Tibial nerve (tissue), 4 donors: ENCODE results near the gene BICRA. TPM values are rescaled to one million over a fixed set of nuclear protein-coding genes. Genes with fewer than 3 reads are reported as not detected.

ENCODE experiments used
- DNase-seq, 2 donors: peaks; one replicate each; pipeline ENCODE4 v3.0.0-alpha.2; 2019; ENCODE audit warnings: low spot score in 2 of 2
- H3K27ac ChIP-seq, 4 donors: fragments of 200-600 bp; sonication (generic) in 3 of 4; one replicate each; pipeline ENCODE4 v1.5.1; 2017 to 2019; ENCODE audit warnings: mild to moderate bottlenecking in 1 of 4
- H3K27me3 ChIP-seq, 2 donors: fragments of 200-600 bp; sonication (generic) in 1 of 2; one replicate each; pipeline versions ENCODE4 v1.5.1 to v1.6.0; 2017 to 2019
- H3K36me3 ChIP-seq, 3 donors: fragments of 200-600 bp; sonication (generic); one replicate each; pipeline ENCODE4 v1.5.1; 2018 to 2019
- H3K4me1 ChIP-seq, 4 donors: fragments of 200-600 bp; sonication (generic) in 3 of 4; one replicate each; pipeline ENCODE4 v1.5.1; 2017 to 2019
- H3K4me3 ChIP-seq, 4 donors: fragments of 200-600 bp; sonication (generic) in 3 of 4; one replicate each; pipeline ENCODE4 v1.5.1; 2017 to 2019; ENCODE audit warnings: mild to moderate bottlenecking in 1 of 4, moderate library complexity in 1 of 4
- H3K9me3 ChIP-seq, 4 donors: fragments of 200-600 bp; sonication (generic) in 3 of 4; one replicate each; pipeline ENCODE4 v1.5.1; 2017 to 2019
- EP300 ChIP-seq, 2 donors: sonication (generic); formaldehyde crosslinking; IDR thresholded peaks; one replicate each; pipeline ENCODE4 v1.6.1; 2017; ENCODE audit warnings: antibody characterized with exemption in 2 of 2, mild to moderate bottlenecking in 1 of 2
- POLR2A ChIP-seq, 2 donors: fragments of 450-650 bp; IDR thresholded peaks; one replicate each; pipeline ENCODE4 v1.6.1; 2017; ENCODE audit warnings: antibody characterized with exemption in 2 of 2, mild to moderate bottlenecking in 2 of 2, moderate library complexity in 2 of 2
- WGBS, 2 donors: methylation state at CpG; one replicate each; pipeline ENCODE4 v1.1.5; 2018; 5-methylcytosine and 5-hydroxymethylcytosine counted together
- total RNA-seq, 4 donors: library from RNA; depleted of rRNA; stranded (reverse); fragments of >200 nt; gene quantifications; one replicate each; pipeline ENCODE4 v1.1.0, GENCODE V29; 2016
- TF ChIP-seq, protein P1 (sequence below), 5 experiments: fragments of 200-600 bp in 3 of 5; fragments of 450-650 bp in 2 of 5; sonication (generic) in 3 of 5; IDR thresholded peaks; one replicate each; pipeline ENCODE4 v1.5.1; 2016 to 2019; ENCODE audit warnings: antibody characterized with exemption in 5 of 5, mild to moderate bottlenecking in 3 of 5, moderate library complexity in 2 of 5

BICRA gene
- total RNA-seq, 4 donors from 2014 or later: 6.1 to 23.1 (median 9.8) TPM

DNA sequence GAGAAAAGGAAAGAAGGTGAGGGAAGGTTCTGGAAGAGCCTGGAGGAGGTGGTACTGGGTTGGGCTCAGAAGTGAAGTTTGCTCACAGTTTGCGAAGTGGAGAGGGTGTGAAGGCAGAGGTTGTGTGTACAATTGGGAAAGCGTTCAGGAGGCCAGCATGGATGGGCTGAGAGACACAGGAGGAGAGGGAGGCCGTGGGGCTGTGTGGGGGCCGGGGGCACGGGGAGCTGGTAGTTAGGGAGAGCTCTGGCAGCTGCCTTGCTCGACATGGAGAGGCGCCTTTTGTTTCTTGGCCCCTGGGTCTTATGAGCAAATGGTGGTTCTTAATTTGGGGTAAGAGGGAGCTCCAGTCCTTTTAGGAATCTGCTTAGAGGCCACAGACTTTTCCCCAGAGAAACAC lies 16.7 kb downstream of the BICRA start:
- Histone ChIP-seq H3K27me3 (no peaks in the 10 kb centered on the region), H3K4me3 (no peak overlapping the region), H3K36me3 (peaks cover 0 to 5% (median 0%) of the 10 kb centered on the region in 3 donors), H3K9me3 (no peaks in the 10 kb centered on the region), H3K4me1 (peaks cover 0 to 43% (median 26%) of the 10 kb centered on the region in 4 donors), H3K27ac (peak overlapping the region; percentile 38 to 74 (median 58))
- TF ChIP-seq, protein P1, sequence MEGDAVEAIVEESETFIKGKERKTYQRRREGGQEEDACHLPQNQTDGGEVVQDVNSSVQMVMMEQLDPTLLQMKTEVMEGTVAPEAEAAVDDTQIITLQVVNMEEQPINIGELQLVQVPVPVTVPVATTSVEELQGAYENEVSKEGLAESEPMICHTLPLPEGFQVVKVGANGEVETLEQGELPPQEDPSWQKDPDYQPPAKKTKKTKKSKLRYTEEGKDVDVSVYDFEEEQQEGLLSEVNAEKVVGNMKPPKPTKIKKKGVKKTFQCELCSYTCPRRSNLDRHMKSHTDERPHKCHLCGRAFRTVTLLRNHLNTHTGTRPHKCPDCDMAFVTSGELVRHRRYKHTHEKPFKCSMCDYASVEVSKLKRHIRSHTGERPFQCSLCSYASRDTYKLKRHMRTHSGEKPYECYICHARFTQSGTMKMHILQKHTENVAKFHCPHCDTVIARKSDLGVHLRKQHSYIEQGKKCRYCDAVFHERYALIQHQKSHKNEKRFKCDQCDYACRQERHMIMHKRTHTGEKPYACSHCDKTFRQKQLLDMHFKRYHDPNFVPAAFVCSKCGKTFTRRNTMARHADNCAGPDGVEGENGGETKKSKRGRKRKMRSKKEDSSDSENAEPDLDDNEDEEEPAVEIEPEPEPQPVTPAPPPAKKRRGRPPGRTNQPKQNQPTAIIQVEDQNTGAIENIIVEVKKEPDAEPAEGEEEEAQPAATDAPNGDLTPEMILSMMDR (IDR thresholded peaks at IDR 0.05): no peak
- TF ChIP-seq POLR2A (IDR thresholded peaks at IDR 0.05) (no peak), EP300 (IDR thresholded peaks at IDR 0.05) (no peak)
- 38 to 48% methylated on average over 7 of the region's 7 CpGs for WGBS, 2 donors
- DNase-seq: no peak

DNA sequence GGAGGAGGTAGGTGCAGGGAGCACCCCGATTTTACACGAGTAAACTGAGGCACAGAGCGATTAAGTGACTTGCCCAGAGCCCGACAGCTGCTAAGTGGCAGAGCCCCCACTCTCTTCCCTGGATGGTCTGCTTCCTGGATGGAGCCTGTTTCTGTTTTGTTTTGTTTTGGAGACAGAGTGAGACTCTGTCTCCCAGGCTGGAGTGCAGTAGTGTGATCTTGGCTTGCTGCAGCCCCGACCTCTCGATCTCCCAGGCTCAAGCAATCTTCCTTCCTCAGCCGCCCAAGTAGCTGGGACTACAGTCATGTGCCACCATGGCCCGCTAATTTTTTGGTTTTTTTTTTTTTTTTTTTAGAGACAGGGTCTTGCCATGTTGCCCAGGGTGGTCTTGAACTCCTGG lies 17.3 kb downstream of the BICRA start:
- Histone ChIP-seq H3K27me3 (no peaks in the 10 kb centered on the region), H3K36me3 (peaks cover 0 to 5% (median 0%) of the 10 kb centered on the region in 3 donors), H3K9me3 (no peaks in the 10 kb centered on the region), H3K27ac (peak overlapping the region in 3 of 4 donors; percentile 38 to 74 (median 66)), H3K4me1 (peaks cover 0 to 42% (median 26%) of the 10 kb centered on the region in 4 donors), H3K4me3 (no peak overlapping the region)
- TF ChIP-seq POLR2A (IDR thresholded peaks at IDR 0.05): no peak
- no peak for TF ChIP-seq EP300 (IDR thresholded peaks at IDR 0.05)
- TF ChIP-seq, protein P1 (IDR thresholded peaks at IDR 0.05): no peak
- DNase-seq: no peak
- WGBS, 2 donors: 51 to 52% methylated on average over 8 of the region's 8 CpGs

DNA sequence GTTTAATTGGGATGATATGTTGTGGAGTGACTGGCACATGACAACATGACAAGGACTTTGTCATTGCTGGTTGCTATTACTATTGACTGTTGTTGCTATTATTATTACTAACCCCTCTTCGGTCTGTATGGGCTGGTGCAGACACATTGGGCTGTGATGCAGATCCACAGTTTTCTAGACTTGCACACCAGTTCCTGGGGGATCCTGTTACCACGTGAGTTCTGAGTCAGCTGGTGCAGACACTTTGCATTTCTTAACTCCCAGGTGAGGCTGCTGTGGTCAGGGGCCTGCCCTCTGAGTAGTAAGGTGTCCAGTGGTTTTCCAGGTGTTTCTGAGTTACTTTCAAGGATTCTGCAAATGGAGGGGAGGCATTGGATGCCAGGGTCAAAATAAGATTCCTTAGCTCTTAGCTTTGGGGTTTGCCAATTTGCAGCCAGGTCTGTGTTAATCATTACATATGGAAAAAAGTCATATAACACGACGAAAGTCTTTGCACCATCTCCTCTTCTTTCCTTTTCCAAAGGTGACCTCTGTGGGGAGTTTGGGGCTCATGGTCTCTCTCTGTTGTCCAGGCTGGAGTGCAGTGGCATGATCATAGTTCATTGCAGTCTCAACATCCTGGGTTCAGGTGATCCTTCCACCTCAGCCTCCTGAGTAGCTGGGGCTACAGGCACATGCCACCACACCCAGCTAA lies 19.3 kb downstream of the BICRA start:
- TF ChIP-seq POLR2A (IDR thresholded peaks at IDR 0.05) (no peak), EP300 (IDR thresholded peaks at IDR 0.05) (no peak)
- TF ChIP-seq, protein P1 (IDR thresholded peaks at IDR 0.05): no peak
- H3K9me3 ChIP-seq: no peaks in the 10 kb centered on the region
- no peaks in the 10 kb centered on the region for H3K27me3 ChIP-seq
- no peak for DNase-seq
- no peak overlapping the region for H3K27ac ChIP-seq
- 73 to 83% methylated on average over 4 of the region's 4 CpGs for WGBS, 2 donors
- peaks cover 0 to 51% (median 29%) of the 10 kb centered on the region in 4 donors for H3K4me1 ChIP-seq
- H3K36me3 ChIP-seq: peaks cover 0 to 5% (median 0%) of the 10 kb centered on the region in 3 donors
- H3K4me3 ChIP-seq: no peak overlapping the region

DNA sequence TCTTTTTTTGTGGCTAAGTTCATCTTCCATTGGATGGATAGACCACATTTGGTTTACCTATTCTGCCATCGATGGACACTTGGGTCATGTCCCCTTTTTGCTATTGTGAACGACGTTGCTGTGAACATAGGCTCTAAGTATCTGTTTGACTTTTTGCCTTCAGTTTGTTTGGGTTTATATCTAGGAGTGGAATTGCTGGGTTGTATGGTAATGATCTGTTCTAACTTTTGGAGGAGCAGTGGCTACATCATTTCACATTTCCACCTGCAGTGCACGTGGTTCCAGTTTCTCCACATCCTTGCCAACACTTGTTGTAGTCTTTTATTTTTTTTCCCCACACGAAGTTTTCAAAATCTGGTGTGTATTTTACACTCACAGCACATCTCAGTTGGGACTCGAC lies 21.7 kb downstream of the BICRA start:
- H3K27ac ChIP-seq: no peak overlapping the region

More for the DNA sequence above, 21.7 kb downstream of the BICRA start:
- 94 to 95% methylated on average over 6 of the region's 6 CpGs for WGBS, 2 donors
- no peak for DNase-seq
- peaks cover 0 to 5% (median 0%) of the 10 kb centered on the region in 3 donors for H3K36me3 ChIP-seq
- H3K27me3 ChIP-seq: no peaks in the 10 kb centered on the region
- TF ChIP-seq POLR2A (IDR thresholded peaks at IDR 0.05) (no peak), EP300 (IDR thresholded peaks at IDR 0.05) (no peak)
- TF ChIP-seq, protein P1 (IDR thresholded peaks at IDR 0.05): no peak
- H3K4me1 ChIP-seq: peaks cover 0 to 42% (median 18%) of the 10 kb centered on the region in 4 donors
- H3K9me3 ChIP-seq: no peaks in the 10 kb centered on the region
- no peak overlapping the region for H3K4me3 ChIP-seq
